HUES6 (cell line): Measurements from ENCODE around the gene STK11IP.

Experiments
- H3K27ac ChIP-seq: 2 replicates; pipeline ENCODE4 v1.7.0; 2013; ENCODE audit warnings: low read depth, mild to moderate bottlenecking, low read length, inconsistent platforms
- H3K27me3 ChIP-seq: 2 replicates; pipeline ENCODE4 v1.6.1; 2013; ENCODE audit warnings: low read length; ENCODE audit not compliant: control insufficient read depth, insufficient read depth
- H3K36me3 ChIP-seq: 2 replicates; pipeline ENCODE4 v1.6.1; 2013; ENCODE audit warnings: low read length; ENCODE audit not compliant: control insufficient read depth, insufficient read depth
- H3K4me1 ChIP-seq: 2 replicates; pipeline ENCODE4 v1.6.1; 2013; ENCODE audit warnings: low read length; ENCODE audit not compliant: control insufficient read depth, insufficient read depth
- H3K4me3 ChIP-seq: 2 replicates; pipeline ENCODE4 v1.5.1; 2013; ENCODE audit warnings: low read depth, low read length
- H3K9ac ChIP-seq: one replicate; pipeline ENCODE4 v1.6.1; 2013; ENCODE audit warnings: mild to moderate bottlenecking, low read length
- H3K9me3 ChIP-seq: 2 replicates; pipeline ENCODE4 v1.6.1; 2013; ENCODE audit warnings: low read depth, low read length; ENCODE audit not compliant: control insufficient read depth, insufficient read depth

STK11IP gene

DNA sequence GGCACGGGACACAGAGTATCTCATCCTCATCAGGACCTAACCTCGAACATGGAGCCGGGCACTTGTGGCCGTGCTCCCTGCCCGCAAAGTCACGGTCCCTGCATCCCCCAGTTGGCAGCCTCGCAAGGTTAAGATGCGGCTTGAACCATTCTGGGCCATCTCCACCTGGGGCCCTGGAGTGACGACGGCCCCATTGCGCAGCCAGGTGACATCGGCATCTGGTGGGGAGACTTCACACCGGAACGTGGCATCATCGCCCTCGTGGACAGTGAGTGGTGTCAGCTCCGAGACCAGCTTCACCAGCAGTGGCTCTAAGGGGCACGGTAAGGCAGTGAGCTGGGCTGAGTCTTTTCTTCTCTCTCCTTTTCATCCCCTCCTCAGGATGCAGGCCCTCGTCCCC is 41.2 kb upstream of the STK11IP start:
- Histone ChIP-seq H3K36me3 (peaks cover 21% of the 10 kb centered on the region), H3K9me3 (no peaks in the 10 kb centered on the region), H3K4me3 (no peak overlapping the region), H3K4me1 (peaks cover 22% of the 10 kb centered on the region), H3K27me3 (peaks cover 17% of the 10 kb centered on the region), H3K27ac (no peak overlapping the region), H3K9ac (no peak overlapping the region)

DNA sequence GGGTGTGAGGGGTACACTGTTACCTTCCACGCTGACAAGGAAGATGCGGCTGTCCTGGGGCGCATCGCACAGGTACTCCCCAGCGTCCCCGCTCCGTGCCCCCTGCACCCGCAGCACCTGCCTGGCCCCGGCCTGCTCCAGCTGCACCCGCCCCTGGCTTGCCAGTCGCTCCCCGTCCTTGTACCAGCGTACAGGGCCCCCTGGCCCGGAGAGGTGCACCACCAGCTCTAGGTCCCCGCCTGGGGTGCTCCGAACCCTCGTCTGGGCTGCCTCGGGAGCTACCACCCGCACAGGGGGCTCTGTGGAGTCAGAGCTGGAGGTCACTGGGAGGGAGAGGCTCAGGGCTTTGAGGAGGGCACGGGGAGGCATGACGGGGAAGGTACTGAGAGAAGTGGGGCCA is 40.3 kb upstream of the STK11IP start:
- no peak overlapping the region for H3K9ac ChIP-seq
- H3K9me3 ChIP-seq = no peaks in the 10 kb centered on the region
- H3K27me3 ChIP-seq = peaks cover 17% of the 10 kb centered on the region
- H3K4me1 ChIP-seq = peaks cover 30% of the 10 kb centered on the region
- H3K27ac ChIP-seq = no peak overlapping the region
- H3K36me3 ChIP-seq = peaks cover 27% of the 10 kb centered on the region
- no peak overlapping the region for H3K4me3 ChIP-seq

DNA sequence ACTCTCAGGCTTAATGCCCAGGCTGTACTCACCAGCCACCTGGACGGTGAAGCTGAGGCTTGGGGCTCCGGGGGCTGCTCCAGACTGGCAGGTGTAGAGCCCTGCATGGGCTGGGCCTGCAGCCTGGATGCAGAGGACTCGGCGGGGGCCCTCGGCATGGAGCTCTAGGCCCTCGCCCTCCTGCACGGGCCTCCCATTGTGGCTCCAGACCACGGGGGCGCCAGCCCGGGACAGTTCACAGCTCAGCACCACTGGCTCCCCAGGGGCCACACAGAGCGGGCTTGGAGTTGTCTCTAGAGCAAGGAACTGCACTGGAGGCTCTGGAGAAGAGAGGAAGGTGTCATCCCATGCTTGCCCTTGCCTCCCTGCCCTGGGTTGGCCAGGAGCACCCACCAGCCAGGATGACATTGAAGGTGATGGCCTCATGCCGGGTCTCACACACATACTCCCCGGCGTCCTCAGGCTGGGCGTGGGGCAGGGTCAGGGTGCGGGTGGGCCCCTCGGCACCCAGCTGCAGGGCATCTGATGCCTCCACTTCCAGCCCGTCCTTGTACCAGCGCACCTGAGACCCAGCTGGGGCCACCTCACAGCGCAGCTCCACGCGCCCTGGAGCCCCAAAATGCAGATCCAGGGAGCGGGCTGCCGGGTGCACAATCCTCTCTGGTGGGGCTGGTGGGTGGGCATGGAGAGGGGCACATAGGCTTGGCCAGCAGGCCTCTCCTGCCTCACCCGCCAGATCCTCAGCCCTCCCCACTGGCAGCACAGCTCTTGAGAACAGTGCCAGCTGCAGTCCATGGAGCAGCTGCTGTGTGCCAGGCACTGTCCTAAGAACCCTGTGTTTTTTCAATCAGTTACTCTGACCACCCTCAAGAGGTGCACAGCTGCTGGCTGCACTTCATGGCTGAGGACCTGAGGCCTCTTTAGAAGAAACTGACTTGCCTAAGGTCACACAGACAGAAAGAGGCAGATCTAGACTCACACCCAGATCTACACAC is 39.6 kb upstream of the STK11IP start:
- peaks cover 35% of the 10 kb centered on the region for H3K36me3 ChIP-seq
- H3K4me3 ChIP-seq = no peak overlapping the region
- peaks cover 34% of the 10 kb centered on the region for H3K4me1 ChIP-seq
- no peaks in the 10 kb centered on the region for H3K9me3 ChIP-seq
- H3K9ac ChIP-seq = no peak overlapping the region
- H3K27ac ChIP-seq = no peak overlapping the region
- H3K27me3 ChIP-seq = peaks cover 13% of the 10 kb centered on the region

DNA sequence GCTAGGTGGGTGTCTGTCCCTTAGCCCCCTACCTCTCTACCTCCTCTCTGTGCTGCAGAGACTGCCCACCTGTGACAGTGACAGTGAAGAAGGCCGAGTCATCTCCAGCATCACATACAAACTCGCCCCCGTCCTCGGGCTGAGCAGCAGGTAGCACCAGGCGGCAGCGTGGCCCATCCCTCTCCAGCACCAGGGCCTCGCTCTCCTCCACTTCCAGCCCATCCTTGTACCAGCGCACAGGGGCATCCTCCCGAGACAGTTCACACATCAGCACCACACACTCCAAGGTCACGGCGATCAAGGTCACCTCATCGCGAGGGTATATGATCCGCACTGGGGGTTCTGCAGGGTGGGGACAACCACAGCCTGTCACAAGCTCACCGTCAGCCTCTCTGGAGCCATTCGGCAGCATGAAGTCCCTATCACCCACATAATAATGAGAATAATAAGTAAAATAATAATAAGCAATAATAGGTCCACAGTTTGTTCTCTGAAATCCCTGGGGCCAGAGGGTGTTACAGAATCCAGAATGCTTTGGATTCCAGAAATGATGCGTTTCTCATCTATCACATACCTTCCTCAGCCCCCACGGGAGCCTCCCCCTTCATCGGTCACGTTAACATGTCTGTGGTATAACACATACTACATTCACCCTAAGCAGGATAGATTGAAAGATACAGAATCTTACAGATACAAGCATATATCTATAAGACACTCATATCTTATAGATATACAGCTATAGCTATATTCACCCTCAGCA is 38.3 kb upstream of the STK11IP start:
- H3K36me3 ChIP-seq = peaks cover 47% of the 10 kb centered on the region
- no peaks in the 10 kb centered on the region for H3K9me3 ChIP-seq
- peaks cover 38% of the 10 kb centered on the region for H3K4me1 ChIP-seq
- H3K9ac ChIP-seq = no peak overlapping the region
- H3K27me3 ChIP-seq = 0 out of 2 replicates have a peak, but pooled peaks cover under 1% of the 10 kb centered on the region
- H3K27ac ChIP-seq = no peak overlapping the region
- no peak overlapping the region for H3K4me3 ChIP-seq

DNA sequence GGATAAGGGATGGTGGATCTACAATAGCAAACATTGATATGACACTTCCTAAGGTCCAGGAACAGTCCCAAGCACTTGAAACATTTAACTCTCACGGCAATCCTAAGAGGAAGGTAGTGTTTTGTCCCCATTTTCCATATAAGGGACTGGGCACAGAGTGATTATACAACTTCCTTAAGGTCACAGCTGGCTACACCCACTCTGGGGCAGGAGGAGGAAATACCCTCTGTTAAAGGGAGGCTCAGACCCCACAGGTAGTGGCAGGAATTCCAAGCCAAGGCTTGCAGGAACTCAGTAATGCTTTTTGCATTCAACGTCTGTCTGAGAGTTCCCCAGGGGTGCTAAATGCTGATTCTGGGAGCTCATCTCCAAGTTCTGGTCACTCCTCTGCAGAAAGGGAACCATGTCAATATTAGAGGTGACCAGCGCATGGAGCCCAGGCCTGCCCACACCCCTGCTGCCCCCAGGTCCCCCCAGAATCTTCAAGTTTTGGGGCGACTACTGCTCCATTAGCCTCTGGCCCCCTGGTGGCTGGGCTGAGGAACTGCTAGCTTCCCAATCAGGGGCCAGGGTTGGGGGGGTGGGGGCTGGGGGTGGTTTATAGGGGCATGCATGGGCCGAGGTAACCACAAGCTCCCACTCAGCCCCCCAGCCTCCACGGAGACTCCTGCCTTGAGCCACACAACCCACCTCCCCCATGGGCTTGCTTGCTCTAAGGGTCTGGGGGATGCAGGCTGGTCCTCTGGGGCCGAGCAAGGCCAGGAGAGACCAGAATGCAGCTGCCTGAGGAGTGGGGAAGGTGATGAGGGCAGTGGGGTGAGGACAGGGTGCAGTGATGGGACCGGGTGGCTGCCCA is 37.4 kb upstream of the STK11IP start:
- no peaks in the 10 kb centered on the region for H3K9me3 ChIP-seq
- H3K9ac ChIP-seq = no peak overlapping the region
- no peak overlapping the region for H3K4me3 ChIP-seq
- peaks cover 46% of the 10 kb centered on the region for H3K4me1 ChIP-seq
- H3K36me3 ChIP-seq = peaks cover 53% of the 10 kb centered on the region
- H3K27ac ChIP-seq = no peak overlapping the region
- H3K27me3 ChIP-seq = no peaks in the 10 kb centered on the region

DNA sequence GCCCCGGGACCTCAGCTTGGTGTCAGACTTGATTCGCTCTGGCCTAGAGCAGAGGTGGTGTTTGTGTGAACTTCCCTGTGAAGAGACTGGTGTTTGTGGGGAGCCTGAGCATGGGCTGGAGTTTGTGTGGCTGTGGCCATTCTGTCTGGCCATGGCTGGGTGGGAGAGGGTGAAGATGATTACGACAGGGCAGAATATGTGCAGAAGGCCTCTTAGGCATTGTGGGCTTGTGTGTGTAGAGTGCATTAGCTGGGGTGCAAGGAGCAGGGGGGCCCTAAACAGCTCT is 36.8 kb upstream of the STK11IP start:
- no peaks in the 10 kb centered on the region for H3K9me3 ChIP-seq
- no peak overlapping the region for H3K4me3 ChIP-seq
- peaks cover 53% of the 10 kb centered on the region for H3K36me3 ChIP-seq
- no peaks in the 10 kb centered on the region for H3K27me3 ChIP-seq
- H3K9ac ChIP-seq = no peak overlapping the region
- no peak overlapping the region for H3K27ac ChIP-seq
- H3K4me1 ChIP-seq = peaks cover 51% of the 10 kb centered on the region

DNA sequence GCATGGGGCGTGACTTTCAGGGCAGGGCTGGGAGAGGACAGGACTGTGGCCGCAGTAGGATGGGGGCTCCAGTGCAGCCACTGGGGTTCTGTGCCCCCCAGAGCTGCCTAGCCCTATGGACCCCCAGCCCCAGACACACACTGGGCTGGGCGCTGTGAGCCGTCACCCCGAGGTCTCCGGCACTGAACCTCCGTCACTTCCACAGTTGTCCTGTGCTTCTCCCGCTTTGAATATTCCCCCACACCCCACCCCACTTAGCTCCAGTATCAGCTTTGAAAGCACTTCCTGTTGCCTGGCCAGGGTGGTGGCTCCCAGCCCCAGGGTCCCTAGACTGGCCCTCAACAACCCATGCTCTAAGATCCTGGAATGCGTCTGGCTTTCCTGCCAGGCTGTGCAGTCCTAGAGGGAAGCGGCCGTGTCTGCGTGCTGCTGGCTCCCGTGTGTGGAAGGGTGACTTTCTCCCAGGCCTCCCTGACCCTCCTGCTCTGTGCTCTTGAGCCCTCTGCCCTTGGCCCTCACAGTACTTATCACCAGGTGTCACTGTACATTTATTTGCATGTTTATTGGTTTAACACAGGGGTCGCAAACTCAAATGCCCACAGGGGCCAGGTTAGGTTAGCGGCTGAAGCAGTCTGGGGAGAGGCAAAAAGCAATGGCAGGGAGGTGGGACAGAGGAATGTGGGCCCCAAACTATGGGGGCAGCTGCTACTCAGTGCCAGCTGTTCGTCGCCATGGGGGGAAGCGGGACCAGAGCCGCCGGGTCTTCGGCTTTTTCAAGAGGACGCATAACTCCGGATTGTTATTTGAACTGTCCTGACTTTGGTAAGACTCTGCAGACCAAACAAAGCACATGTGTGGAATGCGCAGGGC is 36.2 kb upstream of the STK11IP start:
- Histone ChIP-seq H3K9ac (peak overlapping the region; percentile 12), H3K36me3 (peaks cover 50% of the 10 kb centered on the region), H3K4me1 (peaks cover 57% of the 10 kb centered on the region), H3K4me3 (no peak overlapping the region), H3K27ac (peak overlapping the region; percentile 42; the same call in 1 of the 2 replicates), H3K9me3 (no peaks in the 10 kb centered on the region), H3K27me3 (no peaks in the 10 kb centered on the region)

DNA sequence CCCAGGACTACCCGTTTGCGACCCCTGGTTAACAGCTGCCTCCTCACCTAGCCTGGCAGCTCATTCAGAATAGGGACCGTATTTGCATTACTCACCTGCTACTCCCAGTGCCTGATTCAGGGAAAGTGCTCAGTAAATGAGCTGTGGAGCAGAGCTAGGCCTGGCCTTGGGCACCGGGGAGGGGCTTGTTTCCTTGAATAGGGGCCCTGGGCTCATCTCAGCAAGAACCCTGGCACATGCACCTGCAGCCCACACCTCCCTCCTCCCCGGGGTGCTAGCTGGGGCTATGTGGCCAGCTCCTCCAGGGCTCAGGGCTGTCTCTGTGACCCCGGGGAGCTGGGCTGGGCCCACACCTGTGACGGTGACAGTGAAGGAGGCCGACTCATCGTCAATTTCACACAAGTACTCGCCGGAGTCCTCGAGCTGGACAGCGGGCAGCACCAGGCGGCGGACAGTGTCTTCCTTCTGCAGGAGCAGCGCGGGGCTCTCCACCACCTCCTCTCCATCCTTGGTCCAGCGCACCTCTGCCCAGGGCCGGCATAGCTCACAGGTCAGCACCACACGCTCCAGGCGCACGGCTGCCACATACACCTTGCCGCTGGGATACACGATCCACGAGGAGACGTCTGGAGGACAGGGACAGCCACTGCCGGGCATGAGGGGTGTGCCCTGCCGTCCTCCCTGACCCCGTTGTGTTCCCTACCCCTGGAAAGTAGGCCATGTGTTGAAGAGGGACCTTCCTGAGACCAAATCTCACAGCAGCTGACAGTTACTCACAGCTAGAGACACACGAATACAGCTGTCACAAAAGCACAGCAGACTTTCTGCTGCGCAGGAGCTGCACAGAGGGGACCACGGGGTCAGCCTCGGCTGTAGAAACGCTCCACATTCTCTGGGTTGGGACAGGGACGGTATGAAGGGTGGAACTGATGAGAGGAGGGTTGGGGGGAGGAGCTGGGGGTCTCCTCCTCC is 35.3 kb upstream of the STK11IP start:
- Histone ChIP-seq H3K36me3 (peaks cover 52% of the 10 kb centered on the region), H3K4me1 (peaks cover 60% of the 10 kb centered on the region), H3K9me3 (peaks cover 4% of the 10 kb centered on the region; the same call in 1 of the 2 replicates), H3K27ac (no peak overlapping the region; the same call in 1 of the 2 replicates), H3K9ac (peak overlapping the region; percentile 12), H3K27me3 (no peaks in the 10 kb centered on the region), H3K4me3 (no peak overlapping the region)

DNA sequence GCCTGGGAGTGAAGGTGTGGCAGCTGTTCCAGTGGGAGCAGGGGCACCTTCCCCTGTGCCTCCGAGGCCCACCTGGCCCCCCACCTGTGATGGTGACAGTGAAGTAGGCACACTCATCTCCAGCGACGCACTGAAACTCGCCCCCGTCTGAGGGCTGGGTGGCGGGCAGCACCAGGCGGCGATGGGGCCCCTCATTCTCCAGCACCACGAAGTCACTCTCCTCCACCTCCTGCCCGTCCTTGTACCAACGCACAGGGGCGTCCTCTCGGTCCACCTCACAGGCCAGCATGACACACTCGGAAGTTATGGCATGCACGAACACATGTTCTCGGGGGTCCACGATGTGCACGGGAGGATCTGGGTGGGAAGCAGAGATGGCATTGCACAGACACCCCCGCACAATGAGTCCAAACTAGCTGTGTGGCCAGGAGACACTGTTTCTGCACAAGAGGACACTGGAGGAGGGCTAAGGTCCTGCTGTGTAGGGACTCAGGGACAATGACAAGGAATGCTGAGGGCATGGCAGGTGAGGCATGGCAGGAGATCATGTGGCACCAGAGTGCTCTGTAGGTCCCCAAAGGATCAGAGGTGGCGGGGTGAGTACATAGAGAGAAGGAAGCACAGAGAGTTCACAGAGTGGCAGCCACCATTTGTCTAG is 34.3 kb upstream of the STK11IP start:
- Histone ChIP-seq H3K36me3 (peaks cover 59% of the 10 kb centered on the region), H3K9me3 (peaks cover 7% of the 10 kb centered on the region; the same call in 1 of the 2 replicates), H3K4me3 (no peak overlapping the region), H3K4me1 (peaks cover 60% of the 10 kb centered on the region), H3K9ac (no peak overlapping the region), H3K27me3 (no peaks in the 10 kb centered on the region), H3K27ac (no peak overlapping the region)
